OCI-LY7 (cell line): Measurements from ENCODE around the gene RBM23.

Source experiments
- CTCF ChIP-seq: fragments of 200-600 bp; sonication (generic); conservative IDR thresholded peaks from 2 replicates; pipeline ENCODE4 v1.5.1; 2014; ENCODE audit warnings: mild to moderate bottlenecking, antibody characterized with exemption, low read length, moderate library complexity, mixed read lengths
- EZH2phosphoT487 ChIP-seq: fragments of 200-600 bp; sonication (generic); IDR thresholded peaks from 2 replicates; pipeline ENCODE4 v1.6.1; 2018; ENCODE audit warnings: low read depth, borderline replicate concordance, mild to moderate bottlenecking, mixed run types, antibody characterized with exemption, low read length, moderate library complexity, mixed read lengths

- TF ChIP-seq EZH2phosphoT487 (no peak), CTCF (no peak)
These were observed 13.2 kb upstream of the RBM23 start for GRCh38 chr14:22932146-22932545.
